Right renal cortex interstitium (tissue), 3 donors: ENCODE measurements around the gene HNF1A. TPM values are rescaled to one million over a fixed set of nuclear protein-coding genes. Genes with fewer than 3 reads are reported as not detected.

Experiments used
- DNase-seq, 3 donors: peaks; one replicate each; pipeline ENCODE4 v3.0.0-alpha.2; 2013; ENCODE audit warnings: low read depth in 3 of 3, low spot score in 2 of 3
- polyA plus RNA-seq, 3 donors: library from polyadenylated mRNA; unstranded; fragments of 120-200 nt; gene quantifications; one replicate each; pipeline ENCODE4 v1.2.1, GENCODE V29; 2013; ENCODE audit not compliant: insufficient read length in 3 of 3

Gene HNF1A
- polyA plus RNA-seq, 3 donors: 10.4 to 13.5 (median 13.5) TPM

- no peak for DNase-seq
Observed at GRCh38 chr12:121005346-121005815, 27.0 kb downstream of the HNF1A start.

GRCh38 chr12:121008347-121009098, 30.2 kb downstream of the HNF1A start:
- DNase-seq: no peak

GRCh38 chr12:121009741-121010140, 31.4 kb downstream of the HNF1A start:
- no peak for DNase-seq

GRCh38 chr12:121010860-121011259, 32.5 kb downstream of the HNF1A start:
- DNase-seq: no peak

GRCh38 chr12:121011820-121012219, 33.5 kb downstream of the HNF1A start:
- no peak for DNase-seq

- no peak for DNase-seq
Observed at GRCh38 chr12:121013715-121014114, 35.4 kb downstream of the HNF1A start.

- DNase-seq: peak; percentile 73 to 87 (median 78)
Observed at GRCh38 chr12:121015825-121016766, 37.8 kb downstream of the HNF1A start, which contains the start of gene C12orf43. C12orf43 (minus strand) TSS chr12:121016487; CDS start chr12:121016474, 13 bp downstream.

- DNase-seq: no peak
Observed at GRCh38 chr12:121017966-121018491, 39.7 kb downstream of the HNF1A start.

- no peak for DNase-seq
Observed at GRCh38 chr12:121018860-121019617, 40.7 kb downstream of the HNF1A start.

GRCh38 chr12:121021754-121022153, 43.4 kb downstream of the HNF1A start:
- DNase-seq: no peak

- no peak for DNase-seq
Observed at GRCh38 chr12:121022713-121023112, 44.4 kb downstream of the HNF1A start.

- no peak for DNase-seq
Observed at GRCh38 chr12:121023799-121024198, 45.5 kb downstream of the HNF1A start.

- no peak for DNase-seq
Observed at GRCh38 chr12:121025442-121026226, 47.3 kb downstream of the HNF1A start.

- no peak for DNase-seq
Observed at GRCh38 chr12:121026274-121027045, 48.1 kb downstream of the HNF1A start.

GRCh38 chr12:121030576-121031212, 52.4 kb downstream of the HNF1A start:
- no peak for DNase-seq

- no peak for DNase-seq
Observed at GRCh38 chr12:121033625-121034349, 55.4 kb downstream of the HNF1A start.

- no peak for DNase-seq
Observed at GRCh38 chr12:121034616-121035305, 56.4 kb downstream of the HNF1A start.
